Measurements from ENCODE around the gene NANOS3.
A peak's percentile ranks its signal among the peaks of the same experiment; 100 is the strongest.

The NANOS3 gene

GRCh38 chr19:13864667-13865570, 12.0 kb upstream of the NANOS3 start:
- DNase-seq = no peak

DNA sequence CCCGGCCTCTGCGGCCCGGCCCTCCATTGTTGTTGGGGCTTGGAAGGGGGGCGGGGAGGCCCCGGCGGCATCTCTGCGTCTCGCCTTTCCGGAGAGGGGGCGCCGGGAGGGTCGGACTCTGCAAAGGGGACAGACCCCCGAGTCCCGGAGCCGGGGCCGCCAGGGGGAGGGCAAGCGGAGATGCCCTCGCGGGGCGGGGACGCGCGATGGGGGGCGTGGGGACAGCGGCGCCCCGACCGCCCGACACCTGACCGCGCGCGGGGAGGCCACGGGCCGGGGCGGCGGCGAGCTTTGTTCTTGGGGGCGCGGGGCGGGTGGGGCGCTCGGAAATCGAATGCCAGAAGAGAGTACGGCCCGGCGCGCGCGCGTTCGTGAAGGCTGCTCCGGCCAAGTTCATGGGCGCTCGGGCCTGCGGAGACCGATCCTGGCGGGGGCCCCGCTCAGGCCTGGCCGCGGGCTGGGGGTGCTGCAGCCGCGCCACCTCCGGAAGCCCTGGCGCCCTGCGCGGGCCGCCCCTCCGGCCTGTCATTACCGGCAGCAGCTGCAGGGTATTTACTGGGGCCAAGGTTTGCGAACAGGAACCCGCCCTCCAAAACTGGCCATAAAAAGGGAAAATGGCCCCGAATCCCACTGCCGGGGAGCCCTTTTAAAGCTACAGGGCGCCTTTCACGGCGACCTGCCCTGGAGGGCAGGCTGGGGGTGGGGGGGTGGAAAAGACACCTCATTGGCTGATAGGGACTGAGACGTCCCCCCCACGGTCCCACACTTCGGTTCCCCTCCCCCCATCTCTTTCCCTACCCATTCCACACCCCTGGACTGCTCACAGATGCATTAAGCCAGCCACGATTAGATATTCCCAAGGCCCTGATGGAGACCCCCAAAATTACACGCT, 11.1 kb upstream of the NANOS3 start:
- no peak for DNase-seq

DNA sequence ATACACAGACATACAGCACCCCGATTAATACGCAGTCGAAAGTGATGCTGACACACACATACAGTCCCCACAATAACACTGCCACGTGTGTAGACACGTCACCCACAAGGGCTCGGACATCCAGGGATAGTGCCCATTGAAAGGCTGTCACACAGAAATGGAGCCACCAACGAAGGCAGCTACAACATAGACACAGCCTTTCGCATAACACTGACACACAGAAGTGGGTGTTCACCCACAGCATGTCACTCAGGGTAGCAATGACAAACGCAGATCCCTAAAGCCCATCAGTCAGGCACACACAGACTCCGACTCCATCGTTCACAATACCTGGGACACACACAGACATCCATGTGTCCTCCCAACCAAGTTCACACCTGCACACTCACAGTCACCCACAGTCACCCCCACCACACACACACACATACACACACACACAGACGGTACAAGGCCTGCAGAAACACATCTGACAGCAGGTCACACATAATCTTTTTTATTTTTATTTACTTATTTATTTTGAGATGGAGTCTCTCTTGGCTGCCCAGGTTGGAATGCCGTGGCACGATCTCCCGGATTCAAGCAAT, 10.4 kb upstream of the NANOS3 start:
- no peak for DNase-seq

DNA sequence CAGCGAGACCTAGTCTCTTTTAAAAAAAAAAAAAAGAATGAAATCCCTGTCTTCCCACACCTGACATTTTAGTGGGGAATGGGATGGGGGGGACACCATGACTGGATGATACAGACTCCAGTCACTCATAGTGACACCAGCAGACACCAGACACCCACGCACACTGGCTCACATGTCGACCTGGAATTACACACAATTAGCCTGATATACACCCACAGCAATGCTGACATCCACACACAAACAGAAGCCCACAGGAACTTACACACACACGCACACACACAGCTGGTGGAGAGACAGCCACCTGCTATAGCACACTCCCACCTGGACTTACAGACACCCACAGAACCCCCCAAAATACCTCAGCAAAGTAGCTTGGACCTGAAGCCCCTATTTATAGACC, 8.3 kb upstream of the NANOS3 start:
- DNase-seq = no peak

DNA sequence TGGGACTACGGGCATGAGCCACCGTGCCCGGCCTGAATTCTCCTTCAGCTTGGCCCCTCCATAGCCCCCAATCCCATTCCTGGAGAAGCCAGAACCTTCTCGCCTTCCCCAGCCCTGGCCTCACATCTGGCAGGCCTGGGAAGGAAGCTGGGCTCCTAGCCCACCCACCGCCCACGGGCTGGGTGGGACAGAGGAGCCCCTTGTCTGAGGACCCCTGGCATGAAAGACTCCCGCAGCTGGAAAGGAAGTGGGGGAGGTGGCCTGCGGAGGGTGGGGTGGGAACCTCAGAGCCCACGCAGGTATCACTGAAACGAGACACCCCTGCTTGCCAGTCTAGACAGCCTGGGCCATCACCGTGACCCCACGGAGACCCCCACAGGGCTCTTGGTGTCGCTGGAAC, 7.7 kb upstream of the NANOS3 start:
- no peak for DNase-seq

- DNase-seq = no peak
These were observed 6.1 kb upstream of the NANOS3 start for GRCh38 chr19:13870873-13871272.

GRCh38 chr19:13872339-13872694, 4.6 kb upstream of the NANOS3 start:
- no peak for DNase-seq

GRCh38 chr19:13872695-13873389, 4.1 kb upstream of the NANOS3 start:
- DNase-seq = no peak

DNA sequence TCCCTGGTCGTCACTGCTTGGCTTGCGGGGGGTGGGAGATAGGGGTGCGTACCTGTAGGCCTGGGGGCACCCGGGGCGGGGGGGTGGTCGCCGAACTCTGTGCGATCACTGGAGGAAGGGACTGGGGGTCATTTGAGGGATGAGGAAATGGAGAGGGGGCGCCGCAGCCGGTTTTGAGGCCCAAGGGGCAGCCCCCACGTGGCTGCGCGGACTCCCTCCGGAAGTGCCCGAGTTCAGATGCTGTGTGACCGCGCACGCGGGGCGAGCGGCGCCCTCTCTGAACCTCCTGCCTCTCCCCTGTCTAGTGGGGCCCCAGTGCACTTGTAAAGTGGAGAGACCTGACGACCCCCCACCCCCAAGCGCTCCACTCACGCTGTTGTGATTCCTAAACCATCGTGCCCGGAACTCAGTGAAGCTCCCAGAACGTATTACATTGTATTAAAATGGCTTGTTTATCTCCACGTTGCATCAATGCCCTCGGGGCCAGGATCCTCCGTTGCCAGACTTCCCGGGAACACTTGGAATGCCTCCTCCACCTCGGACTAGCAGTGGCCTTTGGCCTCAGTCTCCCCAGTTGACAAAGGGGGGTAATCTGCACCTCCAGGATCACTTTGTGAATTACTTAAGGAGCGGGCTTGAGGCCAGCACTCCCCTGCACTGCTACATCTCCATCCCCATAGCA, 3.0 kb upstream of the NANOS3 start:
- no peak for DNase-seq

- DNase-seq = no peak
These were observed 1.1 kb upstream of the NANOS3 start for GRCh38 chr19:13875824-13876223.

- no peak for DNase-seq
These were observed 369 bp downstream of the NANOS3 start for GRCh38 chr19:13877303-13877702.

DNA sequence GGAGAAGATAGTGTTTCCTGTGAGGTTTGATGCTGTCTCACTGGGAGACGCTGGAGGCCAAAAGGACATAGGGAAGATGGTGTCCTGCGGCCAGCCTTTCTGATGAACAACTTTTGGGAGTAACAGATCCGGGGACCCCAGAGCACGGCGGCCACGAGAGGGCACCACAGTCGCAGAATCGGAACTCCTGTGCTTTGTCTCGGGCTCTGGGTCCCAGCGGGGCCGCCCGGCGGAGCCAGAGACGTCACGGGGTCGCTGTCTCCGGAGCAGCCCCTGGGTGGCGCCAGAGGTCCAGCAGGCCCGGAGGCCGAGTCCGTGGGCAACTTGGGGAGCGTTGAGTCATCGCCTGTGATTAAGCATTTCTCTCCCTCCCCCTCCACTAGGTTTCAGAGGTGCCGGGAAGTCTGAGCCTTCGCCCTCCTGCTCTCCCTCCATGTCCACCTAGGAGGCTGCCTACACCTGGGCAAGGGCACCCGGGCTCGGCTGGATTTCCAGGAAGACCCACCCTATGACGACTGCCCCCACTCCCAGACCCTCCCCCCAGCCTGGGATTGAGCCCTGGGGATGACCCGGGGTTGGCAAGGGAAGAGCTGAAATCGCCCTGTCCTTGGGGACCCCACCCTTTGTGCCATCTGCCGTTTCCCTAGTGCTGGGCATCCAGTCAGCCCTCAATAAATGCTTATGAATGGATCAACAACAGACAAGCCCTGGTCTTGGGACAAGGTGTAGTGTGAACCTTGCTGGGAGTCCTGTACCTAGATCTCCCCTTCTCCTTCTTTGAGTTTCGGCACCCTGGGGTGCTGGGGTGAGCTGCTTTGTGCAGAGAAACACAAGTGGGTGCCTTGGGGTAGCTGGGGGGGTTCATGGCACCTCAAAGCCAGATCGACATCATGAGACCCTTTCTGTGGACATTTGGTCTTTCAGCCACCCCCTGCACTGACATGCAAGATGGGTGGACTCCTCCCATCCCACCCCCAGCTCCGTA, 3.4 kb downstream of the NANOS3 start:
- peak; percentile 95 for DNase-seq

GRCh38 chr19:13881251-13881691, 4.3 kb downstream of the NANOS3 start:
- peak; percentile 39 for DNase-seq

GRCh38 chr19:13881692-13882418, 4.9 kb downstream of the NANOS3 start:
- peak; percentile 69 for DNase-seq

- no peak for DNase-seq
These were observed 5.5 kb downstream of the NANOS3 start for GRCh38 chr19:13882419-13882795.

- DNase-seq = no peak
These were observed 5.9 kb downstream of the NANOS3 start for GRCh38 chr19:13882836-13883235.

DNA sequence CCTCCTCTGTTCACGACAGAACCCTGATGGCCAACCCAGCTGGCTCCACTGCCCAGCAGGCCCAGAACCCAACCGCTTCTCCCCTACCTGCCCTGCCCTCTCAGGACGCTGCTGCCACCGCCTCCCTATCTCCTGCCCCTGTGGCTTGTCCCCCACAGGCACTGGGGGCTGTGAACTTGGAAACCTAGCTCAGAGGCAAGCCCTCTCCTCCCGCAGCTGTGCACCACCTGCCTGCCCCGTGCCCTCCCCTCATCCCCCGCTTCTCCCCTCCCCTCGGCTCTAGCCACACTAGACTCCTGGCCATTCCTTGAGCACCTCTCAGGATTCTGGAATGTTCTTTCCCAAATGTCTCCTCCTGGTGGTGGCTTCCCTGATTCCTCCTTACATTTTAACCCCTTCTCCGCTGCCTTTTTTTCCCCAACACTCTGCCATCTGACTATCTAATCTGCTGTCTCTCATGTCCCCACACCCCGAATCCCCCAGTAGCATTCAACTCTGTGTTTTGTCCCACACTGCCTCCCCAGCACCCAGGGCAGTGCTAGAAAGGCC, 6.7 kb downstream of the NANOS3 start:
- no peak for DNase-seq

GRCh38 chr19:13884726-13885591, 8.0 kb downstream of the NANOS3 start:
- DNase-seq = no peak

GRCh38 chr19:13885826-13886365, 9.0 kb downstream of the NANOS3 start:
- DNase-seq = no peak

Data from fibroblast of skin of right biceps (primary cell).